Hematopoietic multipotent progenitor cell treated with erythropoietin and hydrocortisone succinate and interleukin-3 and kit ligand, for 8 days (in vitro differentiated cells): Measurements from ENCODE around the gene KMT2A.
A peak's percentile ranks its signal among the peaks of the same experiment; 100 is the strongest.
"Not testable (repeated sequence)": the region's sequence is repeated elsewhere in the genome, so short reads cannot be mapped to it uniquely, and the experiment has no call there.

ENCODE experiments used
- DNase-seq: peaks from one replicate; pipeline ENCODE4 v3.0.0-alpha.2; 2015

KMT2A gene

GRCh38 chr11:118435290-118435892 lies 901 bp upstream of the KMT2A start:
- DNase-seq: peak; percentile 72

- DNase-seq: no peak
These were observed 431 bp downstream of the KMT2A start for GRCh38 chr11:118436639-118437207.

GRCh38 chr11:118437208-118438125 lies 1.2 kb downstream of the KMT2A start:
- DNase-seq: peak; percentile 71

GRCh38 chr11:118438314-118438931 lies 2.1 kb downstream of the KMT2A start:
- peak; percentile 81 for DNase-seq

- DNase-seq: no peak
These were observed 3.4 kb downstream of the KMT2A start for GRCh38 chr11:118439646-118440045.

- DNase-seq: no peak
These were observed 5.5 kb downstream of the KMT2A start for GRCh38 chr11:118441770-118442275.

GRCh38 chr11:118442301-118442700 lies 6.0 kb downstream of the KMT2A start:
- no peak for DNase-seq

- no peak for DNase-seq
These were observed 6.8 kb downstream of the KMT2A start for GRCh38 chr11:118442908-118443589.

GRCh38 chr11:118443590-118444218 lies 7.4 kb downstream of the KMT2A start:
- no peak for DNase-seq

- DNase-seq: no peak
These were observed 11.1 kb downstream of the KMT2A start for GRCh38 chr11:118447423-118447822.

GRCh38 chr11:118448294-118448693 lies 12.0 kb downstream of the KMT2A start:
- no peak for DNase-seq

- DNase-seq: no peak
These were observed 13.1 kb downstream of the KMT2A start for GRCh38 chr11:118449316-118449918.

GRCh38 chr11:118450451-118450850 lies 14.2 kb downstream of the KMT2A start:
- no peak for DNase-seq

GRCh38 chr11:118462178-118462577 lies 25.9 kb downstream of the KMT2A start:
- no peak for DNase-seq

- DNase-seq: not testable (repeated sequence)
These were observed 32.7 kb downstream of the KMT2A start for GRCh38 chr11:118468968-118469367.

- no peak for DNase-seq
These were observed 34.7 kb downstream of the KMT2A start for GRCh38 chr11:118471030-118471429.

- DNase-seq: no peak
These were observed 37.2 kb downstream of the KMT2A start for GRCh38 chr11:118473537-118473936.

- no peak for DNase-seq
These were observed 40.4 kb downstream of the KMT2A start for GRCh38 chr11:118476676-118477075.

- not testable (repeated sequence) for DNase-seq
These were observed 44.9 kb downstream of the KMT2A start for GRCh38 chr11:118481238-118481637.

GRCh38 chr11:118484405-118484804 lies 48.1 kb downstream of the KMT2A start:
- DNase-seq: no peak

- DNase-seq: peak; percentile 9
These were observed 49.0 kb downstream of the KMT2A start for GRCh38 chr11:118485273-118485672.
